Measurements from ENCODE around the gene UBL4A.

UBL4A gene

GRCh38 chrX:154462396-154462795, 24.0 kb downstream of the UBL4A start:
- no peak for TF ChIP-seq CTCF (IDR thresholded peaks at IDR 0.05; ENCODE audit: insufficient read depth, low read depth, low read length, missing control alignments)
- no peak overlapping the region for H3K4me3 ChIP-seq (ENCODE audit: low read depth, low read length)
- DNase-seq (ENCODE audit: low read depth): no peak

GRCh38 chrX:154460326-154460725, 26.1 kb downstream of the UBL4A start:
- DNase-seq (ENCODE audit: low read depth): no peak
- H3K4me3 ChIP-seq (ENCODE audit: low read depth, low read length): no peak overlapping the region
- TF ChIP-seq CTCF (IDR thresholded peaks at IDR 0.05; ENCODE audit: insufficient read depth, low read depth, low read length, missing control alignments): no peak

GRCh38 chrX:154459832-154460231, 26.6 kb downstream of the UBL4A start:
- no peak for DNase-seq (ENCODE audit: low read depth)
- H3K4me3 ChIP-seq (ENCODE audit: low read depth, low read length): no peak overlapping the region
- no peak for TF ChIP-seq CTCF (IDR thresholded peaks at IDR 0.05; ENCODE audit: insufficient read depth, low read depth, low read length, missing control alignments)

DNA sequence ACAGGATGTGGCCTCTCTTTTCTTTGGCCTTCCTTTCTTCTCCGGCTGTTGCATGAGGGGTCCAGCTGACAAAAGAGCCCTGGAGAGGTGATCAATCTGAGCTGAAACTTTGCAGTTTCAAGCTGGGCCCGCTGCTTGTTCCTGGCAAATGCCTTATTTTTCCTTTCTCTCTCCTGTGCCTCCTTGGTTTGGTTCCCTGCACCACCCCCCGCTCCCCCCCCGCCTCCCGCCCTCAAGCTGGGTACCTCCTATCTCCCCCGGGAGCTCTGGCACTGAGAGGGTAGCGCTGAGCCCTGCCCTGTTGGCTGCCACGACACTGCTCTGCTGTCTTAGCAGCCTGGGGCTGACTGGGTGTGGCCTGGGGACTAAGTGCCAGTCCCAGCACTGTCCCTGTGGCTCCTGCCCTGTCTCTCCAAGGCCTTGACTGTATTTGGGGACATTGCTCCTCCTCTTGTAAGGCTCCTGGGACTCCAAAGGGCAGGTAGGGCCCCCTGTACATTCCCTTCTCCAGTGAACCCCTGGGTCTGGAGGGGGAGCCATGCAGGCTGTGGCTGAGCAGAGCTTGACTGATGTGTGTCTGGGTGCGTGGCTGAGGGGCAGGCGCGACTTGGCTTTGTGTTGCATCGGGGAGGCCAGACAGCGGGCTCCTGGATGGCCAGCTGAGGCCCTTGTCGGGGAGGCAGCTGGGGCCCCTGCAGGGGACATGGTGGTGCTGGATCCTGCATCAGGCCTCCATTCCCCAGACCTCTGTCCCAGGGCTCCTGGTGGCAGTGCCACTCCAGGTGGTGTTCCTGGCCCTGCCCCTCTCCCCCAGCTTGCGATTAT, 27.2 kb downstream of the UBL4A start:
- no peak for TF ChIP-seq CTCF (IDR thresholded peaks at IDR 0.05; ENCODE audit: insufficient read depth, low read depth, low read length, missing control alignments)
- no peak for DNase-seq (ENCODE audit: low read depth)
- peak overlapping the region; percentile 71 for H3K4me3 ChIP-seq (ENCODE audit: low read depth, low read length)

- H3K4me3 ChIP-seq (ENCODE audit: low read depth, low read length): peak within 1 kb of the TSS; percentile 71
- TF ChIP-seq CTCF (IDR thresholded peaks at IDR 0.05; ENCODE audit: insufficient read depth, low read depth, low read length, missing control alignments): no peak
- peak; percentile 68 for DNase-seq (ENCODE audit: low read depth)
Measured at GRCh38 chrX:154458116-154458953, 28.1 kb downstream of the UBL4A start, which contains the start of gene PLXNA3. TSS of gene PLXNA3 (plus strand) at chrX:154458281. CDS start at chrX:154460184, 1,903 bp downstream.

- peak; percentile 73 for DNase-seq (ENCODE audit: low read depth)
- peak overlapping the region; percentile 55 for H3K4me3 ChIP-seq (ENCODE audit: low read depth, low read length)
- no peak for TF ChIP-seq CTCF (IDR thresholded peaks at IDR 0.05; ENCODE audit: insufficient read depth, low read depth, low read length, missing control alignments)
Measured at GRCh38 chrX:154457491-154458115, 28.8 kb downstream of the UBL4A start.

All from GM12865 (cell line).